DND-41 (cell line): ENCODE data around the gene TCF12.
"Not testable (repeated sequence)": the region's sequence is repeated elsewhere in the genome, so short reads cannot be mapped to it uniquely, and the experiment has no call there.

Source experiments
- ATAC-seq: fragments of 200-7000 bp; cut with Tn5 transposase; 3 replicates; pipeline ENCODE4 v1.9.1; 2021; ENCODE audit warnings: low read depth; ENCODE audit not compliant: insufficient read depth
- DNase-seq: peaks from one replicate; pipeline ENCODE4 v3.0.0-alpha.2; 2020
- H2AFZ ChIP-seq: 2 replicates; pipeline ENCODE4 v1.6.0; 2012; ENCODE audit warnings: low read depth, low read length
- H3K27ac ChIP-seq: 2 replicates; pipeline ENCODE4 v1.5.1; 2012; ENCODE audit warnings: low read length, inconsistent platforms
- H3K27me3 ChIP-seq: fragments of 200-600 bp; sonication (generic); 2 replicates; pipeline ENCODE4 v1.6.0; 2012; ENCODE audit warnings: low read length, mild to moderate bottlenecking, inconsistent platforms; ENCODE audit not compliant: insufficient read depth, poor library complexity
- H3K36me3 ChIP-seq: 2 replicates; pipeline ENCODE4 v1.5.1; 2012; ENCODE audit warnings: low read length, inconsistent platforms; ENCODE audit not compliant: insufficient read depth
- H3K4me1 ChIP-seq: 2 replicates; pipeline ENCODE4 v1.5.1; 2012; ENCODE audit warnings: mild to moderate bottlenecking, low read length; ENCODE audit not compliant: insufficient read depth
- H3K4me2 ChIP-seq: 2 replicates; pipeline ENCODE4 v1.6.0; 2012; ENCODE audit warnings: mild to moderate bottlenecking, moderate library complexity, low read length, inconsistent platforms; ENCODE audit not compliant: insufficient read depth
- H3K4me3 ChIP-seq, 2 experiments: fragments of 200-600 bp in 1 of 2; shearing (Covaris generic) in 1 of 2; 2 replicates each; pipeline ENCODE4 v1.5.1; 2012 to 2016; ENCODE audit warnings: inconsistent platforms in 2 of 2, low read length in 2 of 2, mild to moderate bottlenecking in 2 of 2, low read depth in 1 of 2, moderate library complexity in 1 of 2
- H3K79me2 ChIP-seq: 2 replicates; pipeline ENCODE4 v1.6.0; 2012; ENCODE audit warnings: low read length, inconsistent platforms; ENCODE audit not compliant: insufficient read depth
- H3K9ac ChIP-seq: 2 replicates; pipeline ENCODE4 v1.6.0; 2012; ENCODE audit warnings: low read depth, mild to moderate bottlenecking, inconsistent platforms, low read length, moderate library complexity
- H3K9me3 ChIP-seq: 2 replicates; pipeline ENCODE4 v1.5.1; 2012; ENCODE audit warnings: low read length, moderate library complexity, mild to moderate bottlenecking, inconsistent platforms; ENCODE audit not compliant: insufficient read depth, severe bottlenecking
- H4K20me1 ChIP-seq: 2 replicates; pipeline ENCODE4 v1.6.0; 2012; ENCODE audit warnings: low read length; ENCODE audit not compliant: insufficient read depth
- EZH2 ChIP-seq: IDR thresholded peaks from 3 replicates; pipeline ENCODE4 v1.6.1; 2012; ENCODE audit warnings: borderline replicate concordance, low read depth, mild to moderate bottlenecking, moderate library complexity, low read length, inconsistent platforms; ENCODE audit not compliant: severe bottlenecking
- TF ChIP-seq, protein P1 (sequence below): IDR thresholded peaks from 2 replicates; pipeline ENCODE4 v1.5.1; 2012; ENCODE audit warnings: borderline replicate concordance, low read length, moderate library complexity, mild to moderate bottlenecking; ENCODE audit not compliant: poor library complexity, severe bottlenecking; ENCODE audit errors: extremely low read depth

TCF12 gene

DNA sequence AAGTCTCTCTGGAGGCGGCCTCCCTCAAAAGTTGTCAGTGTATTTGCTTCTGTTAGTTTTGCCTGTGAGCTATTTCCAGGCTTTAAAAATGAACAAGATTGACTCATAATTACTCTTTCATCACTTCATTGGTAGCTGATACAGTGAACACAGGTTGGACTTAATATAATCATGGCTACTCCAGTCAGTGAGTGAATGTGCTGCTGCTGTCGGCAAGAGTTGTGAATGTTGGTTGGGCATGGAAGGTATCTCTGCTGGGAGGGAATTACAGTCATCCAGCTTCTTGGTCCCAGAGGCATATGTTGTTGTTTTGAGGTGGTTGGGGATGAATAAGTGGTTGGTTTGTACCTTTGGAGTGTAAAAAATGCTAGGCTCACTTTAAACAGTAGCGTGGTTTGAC is 11.5 kb downstream of the TCF12 start:
- H3K79me2 ChIP-seq: peaks cover 93% of the 10 kb centered on the region
- peaks cover 17% of the 10 kb centered on the region; the same call in 1 of the 2 replicates for H4K20me1 ChIP-seq
- ATAC-seq (no peak), DNase-seq (no peak)
- H3K9ac ChIP-seq: peak overlapping the region; percentile 46; the same call in 1 of the 2 replicates
- H2AFZ ChIP-seq: no peak overlapping the region
- peak overlapping the region; percentile 54 for H3K4me2 ChIP-seq
- peaks cover 89% of the 10 kb centered on the region for H3K4me1 ChIP-seq
- peaks cover 39% of the 10 kb centered on the region for H3K36me3 ChIP-seq
- peak overlapping the region; percentile 96 for H3K27ac ChIP-seq
- H3K9me3 ChIP-seq: no peaks in the 10 kb centered on the region
- no peaks in the 10 kb centered on the region for H3K27me3 ChIP-seq
- H3K4me3 ChIP-seq: peak overlapping the region in 1 of 2 experiments; percentile 25; a peak in 1 of 4 replicates
- TF ChIP-seq, protein P1, sequence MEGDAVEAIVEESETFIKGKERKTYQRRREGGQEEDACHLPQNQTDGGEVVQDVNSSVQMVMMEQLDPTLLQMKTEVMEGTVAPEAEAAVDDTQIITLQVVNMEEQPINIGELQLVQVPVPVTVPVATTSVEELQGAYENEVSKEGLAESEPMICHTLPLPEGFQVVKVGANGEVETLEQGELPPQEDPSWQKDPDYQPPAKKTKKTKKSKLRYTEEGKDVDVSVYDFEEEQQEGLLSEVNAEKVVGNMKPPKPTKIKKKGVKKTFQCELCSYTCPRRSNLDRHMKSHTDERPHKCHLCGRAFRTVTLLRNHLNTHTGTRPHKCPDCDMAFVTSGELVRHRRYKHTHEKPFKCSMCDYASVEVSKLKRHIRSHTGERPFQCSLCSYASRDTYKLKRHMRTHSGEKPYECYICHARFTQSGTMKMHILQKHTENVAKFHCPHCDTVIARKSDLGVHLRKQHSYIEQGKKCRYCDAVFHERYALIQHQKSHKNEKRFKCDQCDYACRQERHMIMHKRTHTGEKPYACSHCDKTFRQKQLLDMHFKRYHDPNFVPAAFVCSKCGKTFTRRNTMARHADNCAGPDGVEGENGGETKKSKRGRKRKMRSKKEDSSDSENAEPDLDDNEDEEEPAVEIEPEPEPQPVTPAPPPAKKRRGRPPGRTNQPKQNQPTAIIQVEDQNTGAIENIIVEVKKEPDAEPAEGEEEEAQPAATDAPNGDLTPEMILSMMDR: no peak

DNA sequence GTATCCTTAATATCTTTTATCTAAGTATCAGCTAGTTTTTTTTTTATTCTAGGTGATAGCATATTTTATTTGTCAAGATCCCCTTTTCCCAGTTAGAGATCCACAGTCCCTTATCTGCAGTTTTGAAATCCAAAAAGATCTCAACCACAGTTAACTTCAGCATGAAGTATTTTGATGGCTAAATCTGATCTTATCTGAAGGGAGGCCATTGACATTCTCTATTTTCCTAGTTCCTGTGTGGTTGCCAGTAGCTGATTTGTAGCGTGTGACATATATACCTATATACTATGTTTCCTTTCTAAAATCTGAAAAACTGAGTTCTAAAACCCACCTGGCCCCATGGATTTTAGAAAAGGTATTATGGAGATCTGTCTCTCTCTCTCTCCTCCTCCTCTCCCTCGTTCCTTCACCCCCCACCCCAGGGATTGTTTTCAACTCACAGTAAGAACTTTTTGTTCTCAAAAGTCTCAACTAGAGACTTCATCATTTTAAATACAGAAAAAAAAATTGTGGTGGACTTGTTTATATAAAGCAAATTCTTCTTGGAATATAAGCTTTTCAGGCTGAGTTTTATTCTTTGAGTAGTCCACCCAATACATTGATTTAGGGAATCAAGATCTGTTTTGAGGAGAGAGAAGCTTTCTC is 12.3 kb downstream of the TCF12 start:
- peak overlapping the region in 1 of 2 experiments; percentile 40; a peak in 2 of 4 replicates for H3K4me3 ChIP-seq
- DNase-seq (peak; percentile 21), ATAC-seq (peak; percentile 16; the same call in 1 of the 3 replicates)
- peak overlapping the region; percentile 46 for H3K9ac ChIP-seq
- H4K20me1 ChIP-seq: peaks cover 17% of the 10 kb centered on the region; the same call in 1 of the 2 replicates
- H2AFZ ChIP-seq: no peak overlapping the region
- peak overlapping the region; percentile 96 for H3K27ac ChIP-seq
- H3K4me1 ChIP-seq: peaks cover 84% of the 10 kb centered on the region
- no peaks in the 10 kb centered on the region for H3K27me3 ChIP-seq
- H3K79me2 ChIP-seq: peaks cover 94% of the 10 kb centered on the region
- no peaks in the 10 kb centered on the region for H3K9me3 ChIP-seq
- H3K4me2 ChIP-seq: peak overlapping the region; percentile 54
- peaks cover 37% of the 10 kb centered on the region for H3K36me3 ChIP-seq
- no peak for TF ChIP-seq EZH2
- TF ChIP-seq, protein P1: no peak

DNA sequence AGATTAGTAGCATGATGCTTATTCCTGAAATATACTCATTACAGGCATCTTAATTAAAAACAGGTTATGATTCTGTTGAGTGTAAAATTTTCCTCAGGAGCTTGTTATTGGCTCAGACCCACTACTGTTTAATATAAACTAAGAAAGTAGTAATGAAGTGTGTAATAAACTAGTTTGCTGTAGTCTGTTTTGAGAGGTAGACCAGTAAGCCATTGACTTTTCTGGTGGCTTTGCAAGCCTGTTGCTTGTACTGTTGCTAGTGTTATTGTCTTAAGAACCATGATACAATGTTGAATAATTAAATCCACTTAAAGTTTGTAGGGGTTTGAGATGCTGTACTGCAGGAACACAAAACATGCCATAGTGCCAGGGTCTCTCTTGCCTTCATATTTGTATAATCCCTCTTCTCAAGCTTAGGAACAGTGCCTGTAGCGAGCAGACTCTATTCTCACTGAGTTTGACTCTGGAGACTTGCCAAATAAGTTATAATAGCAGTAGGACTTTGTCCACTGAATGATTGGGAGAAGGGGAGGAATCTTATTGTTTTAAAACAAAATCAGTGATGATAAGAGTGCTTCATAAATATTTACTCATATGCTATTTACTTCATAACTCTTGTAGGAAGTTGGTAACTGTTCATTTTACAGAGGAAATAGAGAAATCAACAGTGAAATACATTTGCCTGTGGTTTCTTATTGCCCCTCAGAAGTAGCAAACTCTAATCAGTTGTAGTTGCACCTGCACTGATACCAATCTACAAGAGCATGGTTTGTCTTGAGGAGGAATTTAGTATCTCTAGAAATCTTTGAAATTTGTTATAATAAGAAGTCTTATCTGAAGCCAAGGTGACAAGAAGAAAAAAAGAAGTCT is 13.4 kb downstream of the TCF12 start:
- Histone ChIP-seq H3K27ac (peak overlapping the region; percentile 96), H3K4me1 (peaks cover 74% of the 10 kb centered on the region), H3K27me3 (no peaks in the 10 kb centered on the region), H3K4me2 (peak overlapping the region; percentile 54), H2AFZ (no peak overlapping the region), H4K20me1 (peaks cover 20% of the 10 kb centered on the region; the same call in 1 of the 2 replicates), H3K36me3 (peaks cover 29% of the 10 kb centered on the region), H3K4me3 (peak overlapping the region in 1 of 2 experiments; percentile 40; a peak in 2 of 4 replicates), H3K79me2 (peaks cover 94% of the 10 kb centered on the region), H3K9me3 (no peaks in the 10 kb centered on the region), H3K9ac (peak overlapping the region; percentile 46)
- DNase-seq (peak; percentile 45), ATAC-seq (peak; percentile 90)
- TF ChIP-seq EZH2: no peak

DNA sequence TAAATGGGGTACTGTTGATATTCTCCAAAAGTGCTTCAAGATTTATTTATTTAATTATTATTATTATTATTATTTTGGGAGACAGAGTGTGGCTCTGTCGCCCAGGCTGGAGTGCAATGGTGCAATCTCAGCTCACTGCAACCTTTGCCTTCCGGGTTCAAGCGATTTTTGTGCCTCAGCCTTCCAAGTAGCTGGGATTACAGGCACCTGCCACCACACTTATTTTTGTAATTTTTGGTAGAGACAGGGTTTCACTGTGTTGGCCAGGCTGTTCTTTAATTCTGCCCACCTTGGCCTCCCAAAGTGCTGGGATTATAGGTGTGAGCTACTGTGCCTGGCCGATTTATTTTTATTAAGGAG is 14.0 kb downstream of the TCF12 start:
- Histone ChIP-seq H3K36me3 (peaks cover 29% of the 10 kb centered on the region), H3K79me2 (peaks cover 94% of the 10 kb centered on the region), H4K20me1 (peaks cover 26% of the 10 kb centered on the region; the same call in 1 of the 2 replicates), H3K4me3 (peak overlapping the region in 1 of 2 experiments; percentile 22; a peak in 1 of 4 replicates), H3K4me2 (peak overlapping the region; percentile 54), H3K9ac (peak overlapping the region; percentile 38), H3K27ac (peak overlapping the region; percentile 96), H3K4me1 (peaks cover 67% of the 10 kb centered on the region)
- ATAC-seq: peak; percentile 59
- H2AFZ ChIP-seq, H3K27me3 ChIP-seq, H3K9me3 ChIP-seq: not testable (repeated sequence)
- DNase-seq: peak; percentile 61
